Smooth muscle cell (in vitro differentiated cells): ENCODE results near the gene GRM7. TPM values are rescaled to one million over a fixed set of nuclear protein-coding genes. Genes with fewer than 3 reads are reported as not detected.

Source experiments
- DNase-seq: peaks from one replicate; lab custom pipeline; 2025; ENCODE audit not compliant: unreplicated experiment; lab: John Stamatoyannopoulos, UW
- H2AFZ ChIP-seq: fragments of 200-600 bp; sonication (generic); 2 replicates; pipeline ENCODE4 v1.6.0; 2016; ENCODE audit warnings: antibody characterized with exemption, low read depth, mild to moderate bottlenecking
- H3F3A ChIP-seq: fragments of 200-600 bp; sonication (generic); 2 replicates; pipeline ENCODE4 v1.6.0; 2017; ENCODE audit warnings: antibody characterized with exemption, low read depth
- H3K27ac ChIP-seq: fragments of 200-600 bp; sonication (generic); 2 replicates; pipeline ENCODE4 v1.5.1; 2016; ENCODE audit warnings: low read depth, mild to moderate bottlenecking
- H3K27me3 ChIP-seq: fragments of 200-600 bp; sonication (generic); 2 replicates; pipeline ENCODE4 v1.6.1; 2016; ENCODE audit warnings: low read depth, mild to moderate bottlenecking
- H3K36me3 ChIP-seq: fragments of 200-600 bp; sonication (generic); 2 replicates; pipeline ENCODE4 v1.5.1; 2016; ENCODE audit warnings: low read depth
- H3K4me1 ChIP-seq: fragments of 200-600 bp; sonication (generic); 2 replicates; pipeline ENCODE4 v1.5.1; 2016; ENCODE audit warnings: low read depth
- H3K4me2 ChIP-seq: fragments of 200-600 bp; sonication (generic); 2 replicates; pipeline ENCODE4 v1.6.0; 2016; ENCODE audit warnings: mild to moderate bottlenecking
- H3K4me3 ChIP-seq: fragments of 200-600 bp; sonication (generic); 2 replicates; pipeline ENCODE4 v1.5.1; 2016; ENCODE audit warnings: mild to moderate bottlenecking
- H3K79me2 ChIP-seq: fragments of 200-600 bp; sonication (generic); 2 replicates; pipeline ENCODE4 v1.6.0; 2016; ENCODE audit warnings: low read depth, mild to moderate bottlenecking
- H3K9ac ChIP-seq: fragments of 200-600 bp; sonication (generic); 2 replicates; pipeline ENCODE4 v1.6.0; 2016; ENCODE audit warnings: low read depth
- H3K9me3 ChIP-seq: fragments of 200-600 bp; sonication (generic); replicated peaks from 2 replicates; pipeline ENCODE4 v1.5.1; 2016; ENCODE audit warnings: low read depth
- H4K20me1 ChIP-seq: fragments of 200-600 bp; sonication (generic); 2 replicates; pipeline ENCODE4 v1.6.0; 2016; ENCODE audit warnings: low read depth
- CTCF ChIP-seq: fragments of 200-600 bp; sonication (generic); IDR thresholded peaks from 2 replicates; pipeline ENCODE4 v1.5.1; 2017; ENCODE audit warnings: borderline replicate concordance, mild to moderate bottlenecking, antibody characterized with exemption; ENCODE audit not compliant: insufficient read depth, poor library complexity, severe bottlenecking
- WGBS: methylation state at CpG from one replicate; pipeline ENCODE4 v1.1.7; 2016; ENCODE audit warnings: low lambda C conversion rate; 5-methylcytosine and 5-hydroxymethylcytosine counted together
- polyA plus RNA-seq: library from polyadenylated mRNA; unstranded; fragments of >200 nt; fragmentation: Nextera tagmentation; extraction: Ambion mirVana; gene quantifications from 2 replicates; pipeline ENCODE4 v1.2.1, GENCODE V29; 2016
- total RNA-seq: library from RNA; depleted of rRNA; stranded (reverse); fragments of >200 nt; gene quantifications from 2 replicates; pipeline ENCODE4 v1.2.3, GENCODE V29; 2014

Gene GRM7
- total and polyA plus RNA-seq, 2 experiments from 2014 or later: not detected

GRCh38 chr3:7263347-7264195 lies 402.7 kb downstream of the GRM7 start:
- peaks cover 7% of the 10 kb centered on the region for H3K4me1 ChIP-seq
- no peaks in the 10 kb centered on the region for H3K27me3 ChIP-seq
- no peaks in the 10 kb centered on the region for H3K9me3 ChIP-seq
- no peak overlapping the region for H3K4me2 ChIP-seq
- DNase-seq: no peak
- no peak for TF ChIP-seq CTCF
- no peaks in the 10 kb centered on the region for H3K36me3 ChIP-seq
- H4K20me1 ChIP-seq: no peaks in the 10 kb centered on the region
- 95% methylated on average over 13 of the region's 13 CpGs for WGBS
- H3K79me2 ChIP-seq: no peaks in the 10 kb centered on the region
- no peak overlapping the region for H3K27ac ChIP-seq
- no peak overlapping the region for H3K4me3 ChIP-seq
- no peaks in the 10 kb centered on the region for H3F3A ChIP-seq
- no peak overlapping the region for H2AFZ ChIP-seq
- H3K9ac ChIP-seq: no peak overlapping the region

- 94% methylated on average over 4 of the region's 4 CpGs for WGBS
- Histone ChIP-seq H2AFZ (no peak overlapping the region), H3K27me3 (no peaks in the 10 kb centered on the region), H3K4me3 (no peak overlapping the region), H3K4me1 (peaks cover 7% of the 10 kb centered on the region), H3K9me3 (no peaks in the 10 kb centered on the region), H3K36me3 (no peaks in the 10 kb centered on the region), H3K9ac (no peak overlapping the region), H3F3A (no peaks in the 10 kb centered on the region), H3K27ac (no peak overlapping the region), H3K4me2 (no peak overlapping the region), H4K20me1 (no peaks in the 10 kb centered on the region), H3K79me2 (no peaks in the 10 kb centered on the region)
- TF ChIP-seq CTCF: no peak
- no peak for DNase-seq
These were observed 403.2 kb downstream of the GRM7 start for GRCh38 chr3:7264196-7264526.

- Histone ChIP-seq H3K4me1 (peaks cover 7% of the 10 kb centered on the region), H3K79me2 (no peaks in the 10 kb centered on the region), H3K27me3 (no peaks in the 10 kb centered on the region), H3K27ac (no peak overlapping the region), H2AFZ (no peak overlapping the region), H3F3A (no peaks in the 10 kb centered on the region), H3K4me3 (no peak overlapping the region), H4K20me1 (no peaks in the 10 kb centered on the region), H3K9ac (no peak overlapping the region), H3K9me3 (no peaks in the 10 kb centered on the region), H3K4me2 (no peak overlapping the region), H3K36me3 (no peaks in the 10 kb centered on the region)
- 54% methylated on average over 4 of the region's 4 CpGs for WGBS
- no peak for TF ChIP-seq CTCF
- DNase-seq: no peak
These were observed 404.8 kb downstream of the GRM7 start for GRCh38 chr3:7265736-7266135.

- H3K4me3 ChIP-seq: no peak overlapping the region
- H3K27ac ChIP-seq: no peak overlapping the region
- no peak for DNase-seq
- peaks cover 7% of the 10 kb centered on the region for H3K4me1 ChIP-seq
- no peaks in the 10 kb centered on the region for H3F3A ChIP-seq
- no peaks in the 10 kb centered on the region for H3K36me3 ChIP-seq
- H3K79me2 ChIP-seq: no peaks in the 10 kb centered on the region
- no peak overlapping the region for H2AFZ ChIP-seq
- no peaks in the 10 kb centered on the region for H3K9me3 ChIP-seq
- 90% methylated on average over 1 of the region's 1 CpG for WGBS
- no peak for TF ChIP-seq CTCF
- H3K9ac ChIP-seq: no peak overlapping the region
- no peaks in the 10 kb centered on the region for H3K27me3 ChIP-seq
- no peaks in the 10 kb centered on the region for H4K20me1 ChIP-seq
- H3K4me2 ChIP-seq: no peak overlapping the region
These were observed 405.6 kb downstream of the GRM7 start for GRCh38 chr3:7266551-7266950.
